ENCODE results near the gene MGAT2.

- no peak for TF ChIP-seq EP300 (IDR thresholded peaks at IDR 0.05)
- no peak for TF ChIP-seq CTCF (IDR thresholded peaks at IDR 0.05)
These were observed 21.9 kb upstream of the MGAT2 start, which contains the start of gene LRR1 for GRCh38 chr14:49598485-49599300.
